Gastrocnemius medialis (tissue), 4 donors: ENCODE results near the gene FOS. TPM values are rescaled to one million over a fixed set of nuclear protein-coding genes. Genes with fewer than 3 reads are reported as not detected.
"Not testable (repeated sequence)": the region's sequence is repeated elsewhere in the genome, so short reads cannot be mapped to it uniquely, and the experiment has no call there.

Source experiments
- ATAC-seq, 2 donors: fragments of 150-250 bp; one replicate each; pipeline ENCODE4 v1.9.1; 2016
- DNase-seq, 2 donors: peaks; one replicate each; pipeline ENCODE4 v3.0.0-alpha.2; 2019
- H3K27ac ChIP-seq, 4 donors: fragments of 200-600 bp; sonication (generic); 1 replicate in 1 of 4; 2 replicates in 3 of 4; pipeline ENCODE4 v1.5.1; 2016 to 2018; ENCODE audit warnings: mild to moderate bottlenecking in 2 of 4, moderate library complexity in 1 of 4
- H3K27me3 ChIP-seq, 3 donors: fragments of 200-600 bp; sonication (generic) in 2 of 3; 1 replicate in 1 of 3; 2 replicates in 2 of 3; pipeline versions ENCODE4 v1.5.1 to v1.6.0; 2016 to 2019; ENCODE audit warnings: mild to moderate bottlenecking in 1 of 3, moderate library complexity in 1 of 3
- H3K36me3 ChIP-seq, 2 donors: fragments of 200-600 bp; sonication (generic) in 1 of 2; one replicate each; pipeline ENCODE4 v1.5.1; 2017 to 2018
- H3K4me1 ChIP-seq, 2 donors: fragments of 200-600 bp; sonication (generic) in 1 of 2; one replicate each; pipeline ENCODE4 v1.5.1; 2016 to 2017; ENCODE audit warnings: mild to moderate bottlenecking in 2 of 2
- H3K4me3 ChIP-seq, 4 donors: fragments of 200-600 bp; sonication (generic) in 3 of 4; 1 replicate in 1 of 4; 2 replicates in 3 of 4; pipeline ENCODE4 v1.5.1; 2016 to 2019; ENCODE audit warnings: mild to moderate bottlenecking in 2 of 4
- H3K9me3 ChIP-seq, 3 donors: fragments of 200-600 bp; sonication (generic) in 2 of 3; 1 replicate in 1 of 3; 2 replicates in 2 of 3; pipeline ENCODE4 v1.5.1; 2016 to 2019
- CTCF ChIP-seq, 5 experiments: fragments of 450-650 bp in 3 of 5; fragments of 200-600 bp in 2 of 5; sonication (generic) in 2 of 5; IDR thresholded peaks in 4 of 5; conservative IDR thresholded peaks in 1 of 5; 1 replicate in 4 of 5; 2 replicates in 1 of 5; pipeline ENCODE4 v1.5.1; 2016 to 2019; ENCODE audit warnings: antibody characterized with exemption in 5 of 5, mild to moderate bottlenecking in 3 of 5, moderate library complexity in 3 of 5
- POLR2A ChIP-seq, 2 donors: fragments of 450-650 bp; IDR thresholded peaks; one replicate each; pipeline ENCODE4 v1.6.1; 2017; ENCODE audit warnings: antibody characterized with exemption in 2 of 2, mild to moderate bottlenecking in 2 of 2, moderate library complexity in 2 of 2
- in situ Hi-C, 4 donors: fragments of 200-750 bp; cut with MboI; loops; one replicate each; pipeline versions ENCODE4 v1.15.0 to v1.8.0; 2017; ENCODE audit warnings: low sequenced_read_pairs in 4 of 4
- intact Hi-C: fragments of 100-400 bp; cut with DNase I; formaldehyde crosslinking; loops from one replicate; pipeline ENCODE4 v1.15.1; 2023; ENCODE audit warnings: low total_unique reads
- total RNA-seq, 4 donors: library from RNA; depleted of rRNA; stranded (reverse); fragments of >200 nt; gene quantifications; one replicate each; pipeline versions ENCODE4 v1.1.0 to v1.2.3, GENCODE V29; 2016

FOS gene
- total RNA-seq, 4 donors from 2014 or later = 16.3 to 110 (median 53.5) TPM

- ATAC-seq (no peak), DNase-seq (no peak)
- no peak for TF ChIP-seq CTCF (IDR thresholded peaks at IDR 0.05 in 4 of 5, conservative IDR thresholded peaks at IDR 0.05 in 1 of 5)
- TF ChIP-seq POLR2A (IDR thresholded peaks at IDR 0.05) = no peak
- intact Hi-C loops (no loop called here), in situ Hi-C loops (loop anchor here in 2 of 4 donors (10.0 kb wide), 2 partner anchors 63 to 77 kb away; no protein-coding TSS in a partner anchor)
- no peaks in the 10 kb centered on the region for H3K27me3 ChIP-seq
- H3K4me1 ChIP-seq = peaks cover 31 to 33% of the 10 kb centered on the region in 2 donors
- H3K9me3 ChIP-seq = no peaks in the 10 kb centered on the region
- no peak overlapping the region for H3K4me3 ChIP-seq
- H3K36me3 ChIP-seq = no peaks in the 10 kb centered on the region
- H3K27ac ChIP-seq = peak overlapping the region in 3 of 4 donors; percentile 66 to 77 (median 69)
These were observed 46.4 kb upstream of the FOS start for GRCh38 chr14:75232191-75232590.

- H3K27ac ChIP-seq = peak overlapping the region in 2 of 4 donors; percentile 66 to 77
- intact Hi-C loops = no loop called here
- in situ Hi-C loops = loop anchor here in 2 of 4 donors (10.0 kb wide), 2 partner anchors 62 to 78 kb away; no protein-coding TSS in a partner anchor
- no peaks in the 10 kb centered on the region for H3K9me3 ChIP-seq
- no peaks in the 10 kb centered on the region for H3K36me3 ChIP-seq
- no peak overlapping the region for H3K4me3 ChIP-seq
- TF ChIP-seq POLR2A (IDR thresholded peaks at IDR 0.05) = no peak
- TF ChIP-seq CTCF (IDR thresholded peaks at IDR 0.05 in 4 of 5, conservative IDR thresholded peaks at IDR 0.05 in 1 of 5) = no peak
- peaks cover 33 to 35% of the 10 kb centered on the region in 2 donors for H3K4me1 ChIP-seq
- ATAC-seq = no peak
- DNase-seq = no peak
- H3K27me3 ChIP-seq = no peaks in the 10 kb centered on the region
These were observed 46.0 kb upstream of the FOS start for GRCh38 chr14:75232597-75232996.

GRCh38 chr14:75234173-75235115, 44.2 kb upstream of the FOS start:
- intact Hi-C loops = no loop called here
- peak in 1 of 2 donors; percentile 41 for DNase-seq

GRCh38 chr14:75235198-75235597, 43.4 kb upstream of the FOS start:
- H3K4me1 ChIP-seq = peaks cover 49 to 50% of the 10 kb centered on the region in 2 donors

More at GRCh38 chr14:75234173-75235115, 44.2 kb upstream of the FOS start:
- Histone ChIP-seq H3K27me3 (no peaks in the 10 kb centered on the region), H3K4me3 (no peak overlapping the region), H3K27ac (peak overlapping the region in 2 of 4 donors; percentile 27 to 93), H3K9me3 (no peaks in the 10 kb centered on the region), H3K36me3 (no peaks in the 10 kb centered on the region), H3K4me1 (peaks cover 49 to 53% of the 10 kb centered on the region in 2 donors)
- in situ Hi-C loops = loop anchor here in 2 of 4 donors (10.0 kb wide), 2 partner anchors 60 to 80 kb away; no protein-coding TSS in a partner anchor
- no peak for ATAC-seq
- TF ChIP-seq CTCF (IDR thresholded peaks at IDR 0.05 in 4 of 5, conservative IDR thresholded peaks at IDR 0.05 in 1 of 5) = no peak
- TF ChIP-seq POLR2A (IDR thresholded peaks at IDR 0.05) = no peak

GRCh38 chr14:75236467-75236866, 42.2 kb upstream of the FOS start:
- Histone ChIP-seq H3K27ac (peak overlapping the region; percentile 87 to 98 (median 93)), H3K4me1 (peaks cover 37 to 41% of the 10 kb centered on the region in 2 donors), H3K4me3 (no peak overlapping the region), H3K36me3 (no peaks in the 10 kb centered on the region), H3K27me3 (no peaks in the 10 kb centered on the region), H3K9me3 (no peaks in the 10 kb centered on the region)
- TF ChIP-seq CTCF (IDR thresholded peaks at IDR 0.05 in 4 of 5, conservative IDR thresholded peaks at IDR 0.05 in 1 of 5) (no peak), POLR2A (IDR thresholded peaks at IDR 0.05) (no peak)
- intact Hi-C loops = no loop called here
- ATAC-seq (no peak), DNase-seq (no peak)
- in situ Hi-C loops = loop anchor here in 2 of 4 donors (10.0 kb wide), 2 partner anchors 58 to 82 kb away; no protein-coding TSS in a partner anchor

More at GRCh38 chr14:75235198-75235597, 43.4 kb upstream of the FOS start:
- H3K36me3 ChIP-seq, H3K9me3 ChIP-seq, H3K27me3 ChIP-seq, ATAC-seq, intact Hi-C loops, H3K4me3 ChIP-seq, DNase-seq: not testable (repeated sequence)
- in situ Hi-C loops = loop anchor here in 2 of 4 donors (10.0 kb wide), 2 partner anchors 60 to 80 kb away; no protein-coding TSS in a partner anchor
- peak overlapping the region in 2 of 4 donors; percentile 93 to 98 for H3K27ac ChIP-seq
